Measurements from ENCODE around the gene PPP1R14C. TPM values are rescaled to one million over a fixed set of nuclear protein-coding genes. Genes with fewer than 3 reads are reported as not detected.
A peak's percentile ranks its signal among the peaks of the same experiment; 100 is the strongest.

The PPP1R14C gene
- total and polyA plus RNA-seq, 2 of the 13 experiments (the other 11 are each of a cell fraction or from before 2014, with no cell fraction given): not detected

GRCh38 chr6:150150458-150150820 lies 7.6 kb downstream of the PPP1R14C start:
- Histone ChIP-seq H4K20me1 (ENCODE audit: insufficient read depth, low read length) (no peaks in the 10 kb centered on the region), H3K9me3 (ENCODE audit: low read length) (no peaks in the 10 kb centered on the region), H3K27me3 (ENCODE audit: control insufficient read depth in 1 of 2, insufficient read depth in 2 of 2, low read length in 2 of 2) (peaks cover 2 to 54% of the 10 kb centered on the region in 2 experiments; a peak in 3 of 5 replicates), H3K27ac (ENCODE audit: extremely low read length, insufficient read depth, low read length) (no peak overlapping the region), H3K4me2 (ENCODE audit: low read depth, low read length) (no peak overlapping the region), H3K36me3 (replicated peaks in 1 of 2; ENCODE audit: control insufficient read depth in 1 of 2, insufficient read depth in 2 of 2, low read length in 2 of 2) (no peaks in the 10 kb centered on the region), H3K4me1 (ENCODE audit: insufficient read depth, low read length) (no peaks in the 10 kb centered on the region), H3K9ac (ENCODE audit: insufficient read depth, low read depth, low read length) (no peak overlapping the region), H2AFZ (ENCODE audit: low read length) (no peak overlapping the region), H3K79me2 (ENCODE audit: insufficient read depth, low read length) (no peaks in the 10 kb centered on the region), H3K4me3 (replicated peaks in 1 of 3; ENCODE audit: insufficient read depth in 1 of 3, low read depth in 2 of 3, low read length in 3 of 3) (no peak overlapping the region)
- POLR2A ChIA-PET: no interaction called here
- BruUV-seq (replicated peaks): no TSS peak
- intact Hi-C loops (cut with micrococcal nuclease; ENCODE audit: unreplicated experiment) (no loop called here), in situ Hi-C loops (cut with HindIII; ENCODE audit: extremely low pct_ligation_motif_present, low pct_unique_long_range_greater_than_20kb) (no loop called here)
- CTCF ChIA-PET (ENCODE audit: low intra/inter-chr PET ratio, low total read pairs): no interaction called here
- FAIRE-seq: no peak
- no peak for TF ChIP-seq IRF2 (CRISPR knock-in tag; IDR thresholded peaks at IDR 0.05)
- TF ChIP-seq MNT (IDR thresholded peaks at IDR 0.05): peak; percentile 83
- 4% methylated on average over 2 of the region's 2 CpGs for WGBS (ENCODE audit: low lambda C conversion rate)
- no peak for DNase-seq (ENCODE audit: low spot score)
- ATAC-seq: no peak

- Histone ChIP-seq H3K4me3 (replicated peaks in 1 of 3; ENCODE audit: insufficient read depth in 1 of 3, low read depth in 2 of 3, low read length in 3 of 3) (no peak overlapping the region), H3K27ac (ENCODE audit: extremely low read length, insufficient read depth, low read length) (no peak overlapping the region), H3K9me3 (ENCODE audit: low read length) (no peaks in the 10 kb centered on the region), H3K36me3 (replicated peaks in 1 of 2; ENCODE audit: control insufficient read depth in 1 of 2, insufficient read depth in 2 of 2, low read length in 2 of 2) (no peaks in the 10 kb centered on the region), H3K4me2 (ENCODE audit: low read depth, low read length) (no peak overlapping the region), H2AFZ (ENCODE audit: low read length) (no peak overlapping the region), H3K79me2 (ENCODE audit: insufficient read depth, low read length) (no peaks in the 10 kb centered on the region), H3K27me3 (ENCODE audit: control insufficient read depth in 1 of 2, insufficient read depth in 2 of 2, low read length in 2 of 2) (peaks cover 2 to 50% of the 10 kb centered on the region in 2 experiments; a peak in 3 of 5 replicates), H3K4me1 (ENCODE audit: insufficient read depth, low read length) (no peaks in the 10 kb centered on the region), H3K9ac (ENCODE audit: insufficient read depth, low read depth, low read length) (no peak overlapping the region), H4K20me1 (ENCODE audit: insufficient read depth, low read length) (no peaks in the 10 kb centered on the region)
- intact Hi-C loops (cut with micrococcal nuclease; ENCODE audit: unreplicated experiment): no loop called here
- no peak for FAIRE-seq
- no TSS peak for BruUV-seq (replicated peaks)
- 21% methylated on average over 12 of the region's 12 CpGs for WGBS (ENCODE audit: low lambda C conversion rate)
- no peak for DNase-seq (ENCODE audit: low spot score)
- in situ Hi-C loops (cut with HindIII; ENCODE audit: extremely low pct_ligation_motif_present, low pct_unique_long_range_greater_than_20kb): no loop called here
- CTCF ChIA-PET (ENCODE audit: low intra/inter-chr PET ratio, low total read pairs): no interaction called here
- ATAC-seq: no peak
- POLR2A ChIA-PET: no interaction called here
- TF ChIP-seq ZSCAN25 (CRISPR knock-in tag; IDR thresholded peaks at IDR 0.05) (no peak), REL (CRISPR knock-in tag; conservative IDR thresholded peaks at IDR 0.05) (no peak), AGO2 (optimal IDR thresholded peaks at IDR 0.05; ENCODE audit: low read depth, low read length) (no peak), ARNT2 (CRISPR knock-in tag; IDR thresholded peaks at IDR 0.05; ENCODE audit: low read depth) (no peak), TARDBP (CRISPR knock-in tag; IDR thresholded peaks at IDR 0.05) (no peak), AKAP8 (CRISPR knock-in tag; IDR thresholded peaks at IDR 0.05) (no peak), ZNF205 (CRISPR knock-in tag; IDR thresholded peaks at IDR 0.05) (no peak), ZUFSP (CRISPR knock-in tag; IDR thresholded peaks at IDR 0.05; ENCODE audit: borderline replicate concordance) (no peak), EED (CRISPR knock-in tag; IDR thresholded peaks at IDR 0.05) (no peak), THYN1 (CRISPR knock-in tag; IDR thresholded peaks at IDR 0.05; ENCODE audit: borderline replicate concordance, low read depth) (no peak), FOXP4 (CRISPR knock-in tag; IDR thresholded peaks at IDR 0.05) (no peak)
These were observed 8.2 kb downstream of the PPP1R14C start for GRCh38 chr6:150150821-150151646.

Data from HepG2 (cell line).